ENCODE measurements around the gene BICD2.

Gene BICD2

GRCh38 chr9:92712767-92713166 lies 51.9 kb downstream of the BICD2 start:
- H3K4me2 ChIP-seq (ENCODE audit: low read depth, low read length, poor library complexity, severe bottlenecking), result no peak overlapping the region

GRCh38 chr9:92711844-92712243 lies 52.8 kb downstream of the BICD2 start:
- Histone ChIP-seq H3K4me2 (ENCODE audit: low read depth, low read length, poor library complexity, severe bottlenecking) (no peak overlapping the region), H2AFZ (ENCODE audit: low read depth, low read length, severe bottlenecking) (no peak overlapping the region), H3K27ac (ENCODE audit: low read depth, low read length) (no peak overlapping the region), H3K4me3 (ENCODE audit: insufficient read depth, low read length, poor library complexity, severe bottlenecking) (no peak overlapping the region), H3K27me3 (ENCODE audit: low read length) (no peaks in the 10 kb centered on the region), H3K79me2 (ENCODE audit: insufficient read depth, low read length) (peaks cover 3% of the 10 kb centered on the region), H3F3A (ENCODE audit: insufficient read depth) (peaks cover 21% of the 10 kb centered on the region; the same call in 1 of the 2 replicates), H3K9me2 (replicated peaks; ENCODE audit: insufficient read depth, low read length) (no peaks in the 10 kb centered on the region), H3K9me3 (ENCODE audit: insufficient read depth, low read length) (no peaks in the 10 kb centered on the region), H3K36me3 (ENCODE audit: low read length) (peaks cover 15% of the 10 kb centered on the region; the same call in 1 of the 2 replicates), H3K9ac (ENCODE audit: low read length) (no peak overlapping the region), H4K20me1 (ENCODE audit: low read depth, low read length) (no peaks in the 10 kb centered on the region)
- TF ChIP-seq EZH2phosphoT487 (conservative IDR thresholded peaks at IDR 0.05; ENCODE audit: low read length) (no peak), CTCF (IDR thresholded peaks at IDR 0.05; ENCODE audit: insufficient read depth, low read length, poor library complexity, severe bottlenecking) (no peak)

More at GRCh38 chr9:92712767-92713166, 51.9 kb downstream of the BICD2 start:
- Histone ChIP-seq H4K20me1 (ENCODE audit: low read depth, low read length) (no peaks in the 10 kb centered on the region), H3K36me3 (ENCODE audit: low read length) (peaks cover 15% of the 10 kb centered on the region; the same call in 1 of the 2 replicates), H3K9me3 (ENCODE audit: insufficient read depth, low read length) (no peaks in the 10 kb centered on the region), H3K27me3 (ENCODE audit: low read length) (no peaks in the 10 kb centered on the region), H3K9ac (ENCODE audit: low read length) (no peak overlapping the region), H3K79me2 (ENCODE audit: insufficient read depth, low read length) (peaks cover 3% of the 10 kb centered on the region), H3K9me2 (replicated peaks; ENCODE audit: insufficient read depth, low read length) (no peaks in the 10 kb centered on the region), H2AFZ (ENCODE audit: low read depth, low read length, severe bottlenecking) (no peak overlapping the region), H3K4me3 (ENCODE audit: insufficient read depth, low read length, poor library complexity, severe bottlenecking) (no peak overlapping the region), H3F3A (ENCODE audit: insufficient read depth) (peaks cover 23% of the 10 kb centered on the region), H3K27ac (ENCODE audit: low read depth, low read length) (no peak overlapping the region)
- TF ChIP-seq EZH2phosphoT487 (conservative IDR thresholded peaks at IDR 0.05; ENCODE audit: low read length) (no peak), CTCF (IDR thresholded peaks at IDR 0.05; ENCODE audit: insufficient read depth, low read length, poor library complexity, severe bottlenecking) (no peak)

GRCh38 chr9:92711146-92711545 lies 53.5 kb downstream of the BICD2 start:
- peaks cover 18% of the 10 kb centered on the region; the same call in 1 of the 2 replicates for H3F3A ChIP-seq (ENCODE audit: insufficient read depth)
- H3K27ac ChIP-seq (ENCODE audit: low read depth, low read length), result no peak overlapping the region
- H3K4me2 ChIP-seq (ENCODE audit: low read depth, low read length, poor library complexity, severe bottlenecking), result no peak overlapping the region
- H3K9ac ChIP-seq (ENCODE audit: low read length), result no peak overlapping the region
- no peak for TF ChIP-seq EZH2phosphoT487 (conservative IDR thresholded peaks at IDR 0.05; ENCODE audit: low read length)
- TF ChIP-seq CTCF (IDR thresholded peaks at IDR 0.05; ENCODE audit: insufficient read depth, low read length, poor library complexity, severe bottlenecking), result no peak
- no peak overlapping the region for H2AFZ ChIP-seq (ENCODE audit: low read depth, low read length, severe bottlenecking)
- peaks cover 15% of the 10 kb centered on the region; the same call in 1 of the 2 replicates for H3K36me3 ChIP-seq (ENCODE audit: low read length)
- H4K20me1 ChIP-seq (ENCODE audit: low read depth, low read length), result no peaks in the 10 kb centered on the region
- H3K79me2 ChIP-seq (ENCODE audit: insufficient read depth, low read length), result no peaks in the 10 kb centered on the region; the same call in 1 of the 2 replicates
- H3K9me2 ChIP-seq (replicated peaks; ENCODE audit: insufficient read depth, low read length), result no peaks in the 10 kb centered on the region
- H3K27me3 ChIP-seq (ENCODE audit: low read length), result no peaks in the 10 kb centered on the region
- H3K9me3 ChIP-seq (ENCODE audit: insufficient read depth, low read length), result no peaks in the 10 kb centered on the region
- H3K4me3 ChIP-seq (ENCODE audit: insufficient read depth, low read length, poor library complexity, severe bottlenecking), result no peak overlapping the region
